ENCODE results near the gene KAT7.

DNA sequence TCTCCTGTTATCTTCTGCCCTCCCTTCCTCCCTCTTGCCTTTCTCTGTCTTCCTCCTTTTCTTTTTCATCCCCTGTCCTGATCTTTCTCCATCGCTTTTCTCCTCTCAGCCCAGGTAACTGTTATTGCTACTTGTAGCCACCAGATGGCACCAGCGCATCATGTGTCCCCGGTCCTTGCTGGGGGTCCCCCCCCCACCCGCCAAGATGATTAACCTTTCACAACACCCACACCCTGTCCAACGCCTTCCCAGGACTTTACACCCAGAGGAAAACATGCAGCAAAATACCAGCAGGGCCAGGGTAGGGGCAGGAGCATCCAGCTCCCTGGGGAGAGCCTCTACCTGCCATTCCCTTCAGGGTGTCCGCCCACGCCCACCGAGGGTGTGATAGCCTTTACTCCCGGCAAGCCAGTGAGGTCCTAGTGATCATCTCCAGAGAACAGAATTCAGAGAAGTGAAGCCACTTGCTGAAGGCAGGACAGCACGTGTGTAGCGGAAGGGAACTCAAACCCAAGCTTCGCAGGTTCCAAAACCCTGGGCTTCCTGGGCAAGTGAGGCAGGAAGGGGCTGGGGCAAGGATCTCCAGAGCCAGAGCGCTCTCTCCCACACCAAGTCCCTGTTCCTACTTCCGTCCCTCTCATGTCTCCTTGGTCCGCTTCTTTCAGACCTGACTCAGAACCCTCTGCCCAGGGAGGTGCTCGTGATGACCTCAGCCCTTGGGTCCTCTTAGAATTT lies 72.8 kb downstream of the KAT7 start:
- no peak for TF ChIP-seq POLR2AphosphoS5 (IDR thresholded peaks at IDR 0.05; ENCODE audit: low read depth, low read length)
- TF ChIP-seq NANOG (IDR thresholded peaks at IDR 0.05; ENCODE audit: insufficient read depth, low read depth, low read length, poor library complexity, severe bottlenecking): peak; percentile 11
- TF ChIP-seq, protein P1, sequence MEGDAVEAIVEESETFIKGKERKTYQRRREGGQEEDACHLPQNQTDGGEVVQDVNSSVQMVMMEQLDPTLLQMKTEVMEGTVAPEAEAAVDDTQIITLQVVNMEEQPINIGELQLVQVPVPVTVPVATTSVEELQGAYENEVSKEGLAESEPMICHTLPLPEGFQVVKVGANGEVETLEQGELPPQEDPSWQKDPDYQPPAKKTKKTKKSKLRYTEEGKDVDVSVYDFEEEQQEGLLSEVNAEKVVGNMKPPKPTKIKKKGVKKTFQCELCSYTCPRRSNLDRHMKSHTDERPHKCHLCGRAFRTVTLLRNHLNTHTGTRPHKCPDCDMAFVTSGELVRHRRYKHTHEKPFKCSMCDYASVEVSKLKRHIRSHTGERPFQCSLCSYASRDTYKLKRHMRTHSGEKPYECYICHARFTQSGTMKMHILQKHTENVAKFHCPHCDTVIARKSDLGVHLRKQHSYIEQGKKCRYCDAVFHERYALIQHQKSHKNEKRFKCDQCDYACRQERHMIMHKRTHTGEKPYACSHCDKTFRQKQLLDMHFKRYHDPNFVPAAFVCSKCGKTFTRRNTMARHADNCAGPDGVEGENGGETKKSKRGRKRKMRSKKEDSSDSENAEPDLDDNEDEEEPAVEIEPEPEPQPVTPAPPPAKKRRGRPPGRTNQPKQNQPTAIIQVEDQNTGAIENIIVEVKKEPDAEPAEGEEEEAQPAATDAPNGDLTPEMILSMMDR (IDR thresholded peaks at IDR 0.05; ENCODE audit: control extremely low read depth in 1 of 3, insufficient read depth in 1 of 3, low read depth in 1 of 3, low read length in 3 of 3): peak; percentile 75 to 89 (median 81)
- TF ChIP-seq SP1 (IDR thresholded peaks at IDR 0.05; ENCODE audit: low read depth, low read length): no peak
- no peak for TF ChIP-seq POLR2A (IDR thresholded peaks at IDR 0.05; ENCODE audit: control extremely low read depth in 1 of 2, low read depth in 2 of 2, low read length in 2 of 2)
- no peak for TF ChIP-seq KDM1A (IDR thresholded peaks at IDR 0.05; ENCODE audit: borderline replicate concordance, low read length)
- no peak for TF ChIP-seq FOSL1 (IDR thresholded peaks at IDR 0.05; ENCODE audit: insufficient read depth, low read depth, low read length)
- TF ChIP-seq YY1 (IDR thresholded peaks at IDR 0.05; ENCODE audit: low read depth, low read length): no peak
- no peak for TF ChIP-seq JUND (IDR thresholded peaks at IDR 0.05; ENCODE audit: low read length)
- TF ChIP-seq TAF7 (optimal IDR thresholded peaks at IDR 0.05; ENCODE audit: borderline replicate concordance, low read depth, low read length): no peak

Data from H1 (cell line).